Bronchial epithelial cell (primary cell): Measurements from ENCODE around the gene EIF2AK3. TPM values are rescaled to one million over a fixed set of nuclear protein-coding genes. Genes with fewer than 3 reads are reported as not detected.

Source experiments
- DNase-seq: peaks from one replicate; pipeline ENCODE4 v3.0.0-alpha.2; 2010; ENCODE audit warnings: low read depth
- FAIRE-seq: peaks from 2 replicates; lab custom pipeline; 2011; peaks lifted over from hg19 to GRCh38; lab: Jason Lieb, UNC
- H3K27me3 ChIP-seq: 2 replicates; pipeline ENCODE4 v1.5.1; 2011; ENCODE audit warnings: low read length; ENCODE audit not compliant: control insufficient read depth, insufficient read depth
- H3K36me3 ChIP-seq: 2 replicates; pipeline ENCODE4 v1.5.1; 2011; ENCODE audit warnings: low read length; ENCODE audit not compliant: control insufficient read depth, insufficient read depth
- H3K4me3 ChIP-seq: 2 replicates; pipeline ENCODE4 v1.5.1; 2011; ENCODE audit warnings: mild to moderate bottlenecking, low read depth, low read length, control low read depth
- CTCF ChIP-seq: IDR thresholded peaks from 2 replicates; pipeline ENCODE4 v1.5.1; 2011; ENCODE audit warnings: mild to moderate bottlenecking, moderate library complexity, low read length, control low read depth, inconsistent platforms; ENCODE audit not compliant: insufficient read depth, severe bottlenecking
- total RNA-seq: library from RNA; depleted of rRNA; stranded (reverse); fragments of >200 nt; gene quantifications from 2 replicates; pipeline ENCODE4 v1.2.1, GENCODE V29; 2014

The EIF2AK3 gene
- total RNA-seq, 1 donor from 2014 or later, result 29.7 TPM

- TF ChIP-seq CTCF, result no peak
- Histone ChIP-seq H3K36me3 (no peaks in the 10 kb centered on the region), H3K4me3 (no peak overlapping the region), H3K27me3 (no peaks in the 10 kb centered on the region)
- DNase-seq (no peak), FAIRE-seq (no peak)
These were observed 5.0 kb downstream of the EIF2AK3 start for GRCh38 chr2:88622307-88622706.

- H3K36me3 ChIP-seq, result no peaks in the 10 kb centered on the region
- no peak for TF ChIP-seq CTCF
- H3K27me3 ChIP-seq, result no peaks in the 10 kb centered on the region
- FAIRE-seq (no peak), DNase-seq (peak; percentile 26)
- no peak overlapping the region for H3K4me3 ChIP-seq
These were observed 5.8 kb downstream of the EIF2AK3 start for GRCh38 chr2:88621432-88621831.

GRCh38 chr2:88620015-88620414 is 7.2 kb downstream of the EIF2AK3 start:
- H3K4me3 ChIP-seq, result no peak overlapping the region
- no peak for DNase-seq
- no peak for TF ChIP-seq CTCF
- H3K27me3 ChIP-seq, result no peaks in the 10 kb centered on the region
- no peak for FAIRE-seq
- H3K36me3 ChIP-seq, result no peaks in the 10 kb centered on the region

GRCh38 chr2:88615822-88616221 is 11.4 kb downstream of the EIF2AK3 start:
- Histone ChIP-seq H3K4me3 (no peak overlapping the region), H3K36me3 (no peaks in the 10 kb centered on the region), H3K27me3 (no peaks in the 10 kb centered on the region)
- TF ChIP-seq CTCF, result no peak
- FAIRE-seq (no peak), DNase-seq (no peak)

- Histone ChIP-seq H3K27me3 (no peaks in the 10 kb centered on the region), H3K36me3 (no peaks in the 10 kb centered on the region), H3K4me3 (no peak overlapping the region)
- TF ChIP-seq CTCF, result no peak
- no peak for FAIRE-seq
- no peak for DNase-seq
These were observed 12.6 kb downstream of the EIF2AK3 start for GRCh38 chr2:88614497-88615157.

- TF ChIP-seq CTCF, result no peak
- Histone ChIP-seq H3K27me3 (no peaks in the 10 kb centered on the region), H3K4me3 (no peak overlapping the region), H3K36me3 (no peaks in the 10 kb centered on the region)
- DNase-seq (no peak), FAIRE-seq (no peak)
These were observed 13.3 kb downstream of the EIF2AK3 start for GRCh38 chr2:88613921-88614320.
